PFSK-1 (cell line): ENCODE results near the gene PRKAG2.

Experiments
- POLR2AphosphoS5 ChIP-seq: IDR thresholded peaks from 2 replicates; pipeline ENCODE4 v1.6.1; 2012; ENCODE audit warnings: low read depth, mild to moderate bottlenecking, control low read depth, low read length, moderate library complexity
- TAF1 ChIP-seq: IDR thresholded peaks from 2 replicates; pipeline ENCODE4 v1.6.1; 2012; ENCODE audit warnings: low read length, control low read depth, borderline replicate concordance; ENCODE audit not compliant: insufficient read depth

GRCh38 chr7:151621961-151622360 lies 255.0 kb downstream of the PRKAG2 start:
- TF ChIP-seq POLR2AphosphoS5 (no peak), TAF1 (no peak)
